Stimulated activated CD8-positive, alpha-beta memory T cell treated with anti-CD3 and anti-CD28 coated beads, Interleukin-7, amount 100 ng/mL, for 24 hours (primary cell): ENCODE results near the gene MAML1.

ENCODE experiments used
- DNase-seq: peaks from one replicate; pipeline ENCODE4 v3.0.0-alpha.2; 2020; ENCODE audit warnings: low read depth

MAML1 gene

GRCh38 chr5:179795049-179795862, 62.6 kb downstream of the MAML1 start:
- no peak for DNase-seq

- peak; percentile 35 for DNase-seq
These were observed 63.5 kb downstream of the MAML1 start for GRCh38 chr5:179795863-179796833.

GRCh38 chr5:179796877-179797608, 64.4 kb downstream of the MAML1 start:
- DNase-seq = no peak

- DNase-seq = no peak
These were observed 65.1 kb downstream of the MAML1 start for GRCh38 chr5:179797741-179798140.

- DNase-seq = no peak
These were observed 65.6 kb downstream of the MAML1 start for GRCh38 chr5:179798144-179798770.

- DNase-seq = no peak
These were observed 66.4 kb downstream of the MAML1 start for GRCh38 chr5:179798771-179799643.

- no peak for DNase-seq
These were observed 67.0 kb downstream of the MAML1 start for GRCh38 chr5:179799644-179799973.

- DNase-seq = no peak
These were observed 67.6 kb downstream of the MAML1 start for GRCh38 chr5:179800071-179800695.

GRCh38 chr5:179800696-179801201, 68.1 kb downstream of the MAML1 start:
- no peak for DNase-seq

- peak; percentile 62 for DNase-seq
These were observed 68.9 kb downstream of the MAML1 start for GRCh38 chr5:179801304-179802206.

- no peak for DNase-seq
These were observed 69.7 kb downstream of the MAML1 start for GRCh38 chr5:179802207-179802883.

GRCh38 chr5:179802950-179803562, 70.4 kb downstream of the MAML1 start:
- no peak for DNase-seq

- no peak for DNase-seq
These were observed 71.3 kb downstream of the MAML1 start for GRCh38 chr5:179803651-179804554.

GRCh38 chr5:179804555-179804947, 71.9 kb downstream of the MAML1 start:
- no peak for DNase-seq

GRCh38 chr5:179805070-179805528, 72.5 kb downstream of the MAML1 start:
- no peak for DNase-seq

GRCh38 chr5:179805529-179806249, 73.1 kb downstream of the MAML1 start:
- DNase-seq = no peak
